OCI-LY3 (cell line): ENCODE data around the gene IDH3G.
"Not testable (repeated sequence)": the region's sequence is repeated elsewhere in the genome, so short reads cannot be mapped to it uniquely, and the experiment has no call there.

ENCODE experiments used
- CTCF ChIP-seq: fragments of 200-600, 300-600 bp; sonication (generic); IDR thresholded peaks from 2 replicates; pipeline ENCODE4 v1.5.1; 2014; ENCODE audit warnings: antibody characterized with exemption, low read length, low read depth
- EZH2phosphoT487 ChIP-seq: fragments of 200-600 bp; shearing (Covaris generic); IDR thresholded peaks from 2 replicates; pipeline ENCODE4 v1.6.1; 2018; ENCODE audit warnings: antibody characterized with exemption, mixed run types, low read depth

GRCh38 chrX:153749017-153749416 lies 45.2 kb downstream of the IDH3G start:
- TF ChIP-seq CTCF, EZH2phosphoT487: not testable (repeated sequence)
